Left lung (tissue), 10 donors: Measurements from ENCODE around the gene SPTBN5. TPM values are rescaled to one million over a fixed set of nuclear protein-coding genes. Genes with fewer than 3 reads are reported as not detected.

Experiments used
- ATAC-seq: fragments of 200-7000 bp; cut with Tn5 transposase; one replicate; pipeline ENCODE4 v1.9.1; 2020; ENCODE audit warnings: moderate library complexity
- DNase-seq, 4 donors: peaks; one replicate each; pipeline ENCODE4 v3.0.0-alpha.2; 2013 to 2020
- H3K27ac ChIP-seq, 2 donors: fragments of 200-600 bp; sonication (generic) in 1 of 2; one replicate each; pipeline versions ENCODE4 v1.5.0 to v1.8.0; 2020 to 2021
- H3K27me3 ChIP-seq, 2 donors: fragments of 200-600 bp; sonication (generic) in 1 of 2; one replicate each; pipeline versions ENCODE4 v1.5.0 to v1.8.0; 2020 to 2021
- H3K36me3 ChIP-seq, 2 donors: fragments of 200-600 bp; sonication (generic) in 1 of 2; one replicate each; pipeline versions ENCODE4 v1.5.0 to v1.8.0; 2020 to 2021
- H3K4me1 ChIP-seq, 2 donors: fragments of 200-600 bp; one replicate each; pipeline ENCODE4 v1.8.0; 2021
- H3K4me3 ChIP-seq, 2 donors: fragments of 200-600 bp; sonication (generic) in 1 of 2; one replicate each; pipeline versions ENCODE4 v1.5.0 to v1.8.0; 2020 to 2021; ENCODE audit warnings: mild to moderate bottlenecking in 1 of 2
- H3K9me3 ChIP-seq, 2 donors: fragments of 200-600 bp; sonication (generic) in 1 of 2; one replicate each; pipeline versions ENCODE4 v1.5.0 to v1.8.0; 2020 to 2021
- CTCF ChIP-seq, 2 donors: fragments of 200-600 bp; sonication (generic) in 1 of 2; IDR thresholded peaks; one replicate each; pipeline versions ENCODE4 v1.5.0 to v1.8.0; 2021; ENCODE audit warnings: antibody characterized with exemption in 2 of 2
- intact Hi-C, 2 donors: fragments of 100-400 bp; cut with DNase I; formaldehyde crosslinking; loops; one replicate each; pipeline versions ENCODE4 v1.11.2 to v1.14.2; 2022
- polyA plus RNA-seq, 6 donors: library from polyadenylated mRNA; unstranded; fragments of 120-200 nt; gene quantifications; one replicate each; pipeline ENCODE4 v1.2.1, GENCODE V29; 2013; ENCODE audit not compliant: insufficient read length in 6 of 6
- total RNA-seq, 2 donors: library from RNA; stranded (reverse); fragmentation: NEBNext Ultra II Directional; extraction: Animal tissue kit (Norgen Biotek cat#: 25700); gene quantifications; one replicate each; pipeline ENCODE4 v1.2.1, GENCODE V29; 2021
- donor health status: DM: no; HTN: yes; CAD: no.
- donor health status: DM: no; HTN: no; CAD: no.

The SPTBN5 gene
- total and polyA plus RNA-seq, 8 donors, result 0.67 to 4.8 (median 1.3) TPM

- no peak for TF ChIP-seq CTCF (IDR thresholded peaks at IDR 0.05)
- intact Hi-C loops, result no loop called here
Measured at GRCh38 chr15:41871175-41871905, 22.5 kb downstream of the SPTBN5 start.

GRCh38 chr15:41870689-41871081 lies 23.2 kb downstream of the SPTBN5 start:
- no peak overlapping the region for H3K4me3 ChIP-seq
- no peaks in the 10 kb centered on the region for H3K4me1 ChIP-seq
- H3K9me3 ChIP-seq, result no peaks in the 10 kb centered on the region
- H3K27me3 ChIP-seq, result no peaks in the 10 kb centered on the region
- H3K27ac ChIP-seq, result no peak overlapping the region
- TF ChIP-seq CTCF (IDR thresholded peaks at IDR 0.05), result no peak
- ATAC-seq, result no peak
- peaks cover 0 to 5% of the 10 kb centered on the region in 2 donors for H3K36me3 ChIP-seq
- no peak for DNase-seq
- intact Hi-C loops, result no loop called here

More at GRCh38 chr15:41871175-41871905, 22.5 kb downstream of the SPTBN5 start:
- no peaks in the 10 kb centered on the region for H3K4me1 ChIP-seq
- no peaks in the 10 kb centered on the region for H3K9me3 ChIP-seq
- H3K27me3 ChIP-seq, result no peaks in the 10 kb centered on the region
- ATAC-seq (no peak), DNase-seq (no peak)
- no peaks in the 10 kb centered on the region for H3K36me3 ChIP-seq
- no peak overlapping the region for H3K4me3 ChIP-seq
- H3K27ac ChIP-seq, result no peak overlapping the region

GRCh38 chr15:41869770-41870688 lies 23.8 kb downstream of the SPTBN5 start:
- no peak for DNase-seq
- Histone ChIP-seq H3K9me3 (no peaks in the 10 kb centered on the region), H3K27ac (no peak overlapping the region), H3K4me1 (no peaks in the 10 kb centered on the region), H3K4me3 (no peak overlapping the region), H3K36me3 (peaks cover 0 to 5% of the 10 kb centered on the region in 2 donors), H3K27me3 (no peaks in the 10 kb centered on the region)
- ATAC-seq, result no peak
- TF ChIP-seq CTCF (IDR thresholded peaks at IDR 0.05), result no peak
- intact Hi-C loops, result no loop called here

GRCh38 chr15:41868321-41868720 lies 25.5 kb downstream of the SPTBN5 start:
- H3K36me3 ChIP-seq, result peaks cover 0 to 5% of the 10 kb centered on the region in 2 donors
- ATAC-seq, result no peak
- no peaks in the 10 kb centered on the region for H3K9me3 ChIP-seq
- H3K27me3 ChIP-seq, result no peaks in the 10 kb centered on the region
- H3K4me1 ChIP-seq, result no peaks in the 10 kb centered on the region
- intact Hi-C loops, result no loop called here
- H3K4me3 ChIP-seq, result no peak overlapping the region
- no peak for DNase-seq
- H3K27ac ChIP-seq, result no peak overlapping the region
- no peak for TF ChIP-seq CTCF (IDR thresholded peaks at IDR 0.05)
